ENCODE results near the gene EMCN. TPM values are rescaled to one million over a fixed set of nuclear protein-coding genes. Genes with fewer than 3 reads are reported as not detected.

EMCN gene, protein sequence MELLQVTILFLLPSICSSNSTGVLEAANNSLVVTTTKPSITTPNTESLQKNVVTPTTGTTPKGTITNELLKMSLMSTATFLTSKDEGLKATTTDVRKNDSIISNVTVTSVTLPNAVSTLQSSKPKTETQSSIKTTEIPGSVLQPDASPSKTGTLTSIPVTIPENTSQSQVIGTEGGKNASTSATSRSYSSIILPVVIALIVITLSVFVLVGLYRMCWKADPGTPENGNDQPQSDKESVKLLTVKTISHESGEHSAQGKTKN
- total RNA-seq (not detected in 2 replicates), polyA plus RNA-seq (not detected in 2 replicates), polyA minus RNA-seq (not detected in 2 replicates)
- total RNA-seq (2013): 1.1 TPM

DNA sequence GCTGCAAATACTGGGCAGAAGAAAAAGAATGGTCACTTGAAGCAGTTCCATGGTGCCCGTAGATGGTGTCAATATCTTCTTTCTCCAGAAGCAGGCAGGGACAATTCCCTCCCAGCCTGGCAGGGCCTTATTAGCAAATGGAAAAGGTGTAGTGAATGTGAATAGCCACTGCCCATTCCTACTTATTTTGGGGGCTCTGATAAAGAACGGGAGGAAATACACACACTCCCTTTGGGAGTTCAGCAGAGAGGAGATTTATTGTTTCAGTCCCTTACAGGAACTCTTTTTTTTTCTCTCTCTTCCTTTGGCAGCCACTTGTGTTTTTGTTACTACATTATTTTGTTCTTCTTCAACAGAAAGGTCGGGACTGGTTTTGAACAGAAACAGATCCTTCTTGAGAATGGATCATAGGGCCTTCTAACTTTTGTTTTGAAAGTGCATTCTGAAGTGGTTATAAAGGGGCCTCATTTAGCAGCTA lies at the start of gene EMCN:
EMCN (minus strand) TSS at position 159 of the 478 bp plus-strand sequence; CDS start at position 51, 108 bp downstream.
- ATAC-seq (ENCODE audit: low read depth): no peak
- Mint-ChIP-seq H3K4me1 (peaks cover 4% of the 10 kb centered on the region), H3K27ac (no peak within 1 kb of the TSS), H3K4me3 (no peak within 1 kb of the TSS), H3K9me3 (ENCODE audit: insufficient read depth) (no peaks in the 10 kb centered on the region), H3K27me3 (peaks cover 36% of the 10 kb centered on the region)
- ChIA-PET CTCF (no interaction called here), POLR2A (no interaction called here)
- TF ChIP-seq EZH2 (IDR thresholded peaks at IDR 0.05; ENCODE audit: borderline replicate concordance, insufficient read depth, low read depth, low read length, poor library complexity, severe bottlenecking): no peak
- TF ChIP-seq, protein P1, sequence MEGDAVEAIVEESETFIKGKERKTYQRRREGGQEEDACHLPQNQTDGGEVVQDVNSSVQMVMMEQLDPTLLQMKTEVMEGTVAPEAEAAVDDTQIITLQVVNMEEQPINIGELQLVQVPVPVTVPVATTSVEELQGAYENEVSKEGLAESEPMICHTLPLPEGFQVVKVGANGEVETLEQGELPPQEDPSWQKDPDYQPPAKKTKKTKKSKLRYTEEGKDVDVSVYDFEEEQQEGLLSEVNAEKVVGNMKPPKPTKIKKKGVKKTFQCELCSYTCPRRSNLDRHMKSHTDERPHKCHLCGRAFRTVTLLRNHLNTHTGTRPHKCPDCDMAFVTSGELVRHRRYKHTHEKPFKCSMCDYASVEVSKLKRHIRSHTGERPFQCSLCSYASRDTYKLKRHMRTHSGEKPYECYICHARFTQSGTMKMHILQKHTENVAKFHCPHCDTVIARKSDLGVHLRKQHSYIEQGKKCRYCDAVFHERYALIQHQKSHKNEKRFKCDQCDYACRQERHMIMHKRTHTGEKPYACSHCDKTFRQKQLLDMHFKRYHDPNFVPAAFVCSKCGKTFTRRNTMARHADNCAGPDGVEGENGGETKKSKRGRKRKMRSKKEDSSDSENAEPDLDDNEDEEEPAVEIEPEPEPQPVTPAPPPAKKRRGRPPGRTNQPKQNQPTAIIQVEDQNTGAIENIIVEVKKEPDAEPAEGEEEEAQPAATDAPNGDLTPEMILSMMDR (IDR thresholded peaks at IDR 0.05): no peak
- H3K79me2 ChIP-seq (ENCODE audit: control insufficient read depth, insufficient read depth, low read length): no peaks in the 10 kb centered on the region
- 0% methylated on average over 2 of the region's 3 CpGs for WGBS (ENCODE audit: insufficient coverage)
- no peak within 1 kb of the TSS for H3K27ac ChIP-seq (ENCODE audit: low read length in 2 of 2)
- H3K4me1 ChIP-seq (ENCODE audit: control insufficient read depth in 2 of 2, insufficient read depth in 2 of 2, low read length in 2 of 2): peaks cover 0 to 9% of the 10 kb centered on the region in 2 donors
- H3K27me3 ChIP-seq (replicated peaks in 1 of 4; ENCODE audit: control extremely low read depth in 1 of 4, control insufficient read depth in 3 of 4, insufficient read depth in 4 of 4, low read length in 3 of 4): peaks cover 0 to 19% (median 5%) of the 10 kb centered on the region in 4 experiments
- no peak within 1 kb of the TSS for H3K9ac ChIP-seq (ENCODE audit: low read length)
- no peak within 1 kb of the TSS for H3K4me3 ChIP-seq (ENCODE audit: control extremely low read depth in 1 of 5, extremely low read depth in 1 of 5, insufficient read depth in 1 of 5, low read depth in 2 of 5, low read length in 4 of 5)
- H3K36me3 ChIP-seq (replicated peaks in 1 of 2; ENCODE audit: control extremely low read depth in 1 of 2, control insufficient read depth in 1 of 2, extremely low read depth in 1 of 2, insufficient read depth in 2 of 2, low read length in 1 of 2): no peaks in the 10 kb centered on the region
- H4K20me1 ChIP-seq (ENCODE audit: control insufficient read depth, insufficient read depth, low read length, poor library complexity, severe bottlenecking): no peaks in the 10 kb centered on the region
- intact Hi-C loops (cut with micrococcal nuclease): no loop called here
- no peak for DNase-seq
- peak within 1 kb of the TSS; percentile 3 for H2AFZ ChIP-seq (ENCODE audit: insufficient read depth, low read depth, low read length, poor library complexity, severe bottlenecking)
- H3K4me2 ChIP-seq (replicated peaks; ENCODE audit: low read depth, low read length, poor library complexity, severe bottlenecking): no peak within 1 kb of the TSS
- no peaks in the 10 kb centered on the region for H3K9me3 ChIP-seq (ENCODE audit: control extremely low read depth in 1 of 3, control insufficient read depth in 2 of 3, insufficient read depth in 1 of 3, low read length in 2 of 3)

DNA sequence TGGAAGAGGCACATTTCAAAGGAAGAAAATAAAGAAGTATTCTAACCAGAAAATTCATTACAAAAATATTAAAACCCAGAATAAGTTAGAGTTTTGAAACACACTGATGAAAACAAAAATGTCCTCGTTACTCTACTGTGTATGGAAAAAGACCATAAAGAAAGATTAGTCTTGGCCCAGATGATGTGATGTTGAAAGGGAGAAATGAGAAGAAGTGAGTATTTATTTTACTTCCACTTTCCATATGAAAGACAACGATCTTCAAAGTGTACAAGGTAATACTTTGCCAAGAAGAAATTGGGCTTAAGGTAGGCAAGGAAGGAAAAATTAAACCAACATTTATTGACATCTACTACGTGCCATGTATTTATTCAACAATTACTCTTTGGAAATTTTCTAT lies 48.6 kb upstream of the EMCN start:
- no peak overlapping the region for H3K27ac Mint-ChIP-seq
- H3K79me2 ChIP-seq (ENCODE audit: control insufficient read depth, insufficient read depth, low read length): no peaks in the 10 kb centered on the region
- no peak overlapping the region for H3K27ac ChIP-seq (ENCODE audit: low read length in 2 of 2)
- POLR2A ChIA-PET: no interaction called here
- DNase-seq (no peak), ATAC-seq (ENCODE audit: low read depth) (no peak)
- no peaks in the 10 kb centered on the region for H3K9me3 ChIP-seq (ENCODE audit: control extremely low read depth in 1 of 3, control insufficient read depth in 2 of 3, insufficient read depth in 1 of 3, low read length in 2 of 3)
- no peak overlapping the region for H3K9ac ChIP-seq (ENCODE audit: low read length)
- H3K9me3 Mint-ChIP-seq (ENCODE audit: insufficient read depth): peaks cover 3% of the 10 kb centered on the region
- peak overlapping the region; percentile 38 for H3K4me3 Mint-ChIP-seq
- H3K36me3 ChIP-seq (replicated peaks in 1 of 2; ENCODE audit: control extremely low read depth in 1 of 2, control insufficient read depth in 1 of 2, extremely low read depth in 1 of 2, insufficient read depth in 2 of 2, low read length in 1 of 2): no peaks in the 10 kb centered on the region
- H3K4me2 ChIP-seq (replicated peaks; ENCODE audit: low read depth, low read length, poor library complexity, severe bottlenecking): peak overlapping the region; percentile 14
- H3K4me1 Mint-ChIP-seq: peaks cover 20% of the 10 kb centered on the region
- H3K4me1 ChIP-seq (ENCODE audit: control insufficient read depth in 2 of 2, insufficient read depth in 2 of 2, low read length in 2 of 2): no peaks in the 10 kb centered on the region
- CTCF ChIA-PET: no interaction called here
- H4K20me1 ChIP-seq (ENCODE audit: control insufficient read depth, insufficient read depth, low read length, poor library complexity, severe bottlenecking): no peaks in the 10 kb centered on the region
- intact Hi-C loops (cut with micrococcal nuclease): no loop called here
- no CpG with 5 or more reads among the region's 3 CpGs for WGBS (ENCODE audit: insufficient coverage)
- no peaks in the 10 kb centered on the region for H3K27me3 Mint-ChIP-seq
- no peak overlapping the region for H2AFZ ChIP-seq (ENCODE audit: insufficient read depth, low read depth, low read length, poor library complexity, severe bottlenecking)
- TF ChIP-seq, protein P1 (IDR thresholded peaks at IDR 0.05): no peak
- no peak for TF ChIP-seq EZH2 (IDR thresholded peaks at IDR 0.05; ENCODE audit: borderline replicate concordance, insufficient read depth, low read depth, low read length, poor library complexity, severe bottlenecking)
- H3K4me3 ChIP-seq (ENCODE audit: control extremely low read depth in 1 of 5, extremely low read depth in 1 of 5, insufficient read depth in 1 of 5, low read depth in 2 of 5, low read length in 4 of 5): no peak overlapping the region
- no peaks in the 10 kb centered on the region for H3K27me3 ChIP-seq (replicated peaks in 1 of 4; ENCODE audit: control extremely low read depth in 1 of 4, control insufficient read depth in 3 of 4, insufficient read depth in 4 of 4, low read length in 3 of 4)
